ENCODE measurements around the gene CXXC4. TPM values are rescaled to one million over a fixed set of nuclear protein-coding genes. Genes with fewer than 3 reads are reported as not detected.
A peak's percentile ranks its signal among the peaks of the same experiment; 100 is the strongest.

Gene CXXC4
- total and polyA plus RNA-seq, 2 donors (not counting 1 experiment from before 2014, with no cell fraction given) = under 0.01 to 0.02 TPM

DNA sequence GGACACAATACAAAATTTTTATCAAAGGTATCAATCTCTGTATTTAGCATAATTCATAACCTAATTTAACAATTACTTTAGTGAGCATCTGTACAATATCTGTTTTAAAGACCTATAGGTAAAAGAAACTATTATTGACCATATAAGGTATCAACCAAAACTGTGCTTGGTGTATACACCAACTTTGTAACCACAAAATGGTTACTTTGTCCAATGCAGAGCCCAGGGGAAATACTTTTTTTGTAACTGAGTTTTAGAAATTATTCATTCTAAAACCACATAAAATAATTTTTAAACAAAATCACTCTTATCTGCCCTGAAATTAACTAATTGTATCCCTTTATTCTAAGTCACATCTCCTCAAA is 5.0 kb downstream of the CXXC4 start:
- TF ChIP-seq EZH2 (IDR thresholded peaks at IDR 0.05; ENCODE audit: low read length, missing control alignments) = no peak
- TF ChIP-seq, protein P1, sequence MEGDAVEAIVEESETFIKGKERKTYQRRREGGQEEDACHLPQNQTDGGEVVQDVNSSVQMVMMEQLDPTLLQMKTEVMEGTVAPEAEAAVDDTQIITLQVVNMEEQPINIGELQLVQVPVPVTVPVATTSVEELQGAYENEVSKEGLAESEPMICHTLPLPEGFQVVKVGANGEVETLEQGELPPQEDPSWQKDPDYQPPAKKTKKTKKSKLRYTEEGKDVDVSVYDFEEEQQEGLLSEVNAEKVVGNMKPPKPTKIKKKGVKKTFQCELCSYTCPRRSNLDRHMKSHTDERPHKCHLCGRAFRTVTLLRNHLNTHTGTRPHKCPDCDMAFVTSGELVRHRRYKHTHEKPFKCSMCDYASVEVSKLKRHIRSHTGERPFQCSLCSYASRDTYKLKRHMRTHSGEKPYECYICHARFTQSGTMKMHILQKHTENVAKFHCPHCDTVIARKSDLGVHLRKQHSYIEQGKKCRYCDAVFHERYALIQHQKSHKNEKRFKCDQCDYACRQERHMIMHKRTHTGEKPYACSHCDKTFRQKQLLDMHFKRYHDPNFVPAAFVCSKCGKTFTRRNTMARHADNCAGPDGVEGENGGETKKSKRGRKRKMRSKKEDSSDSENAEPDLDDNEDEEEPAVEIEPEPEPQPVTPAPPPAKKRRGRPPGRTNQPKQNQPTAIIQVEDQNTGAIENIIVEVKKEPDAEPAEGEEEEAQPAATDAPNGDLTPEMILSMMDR (conservative IDR thresholded peaks at IDR 0.05 in 1 of 2, IDR thresholded peaks at IDR 0.05 in 1 of 2; ENCODE audit: low read depth in 1 of 2, low read length in 2 of 2) = no peak
- Histone ChIP-seq H3K79me2 (ENCODE audit: control insufficient read depth, insufficient read depth, low read length) (no peaks in the 10 kb centered on the region), H3K4me3 (replicated peaks in 1 of 4; ENCODE audit: control extremely low read depth in 1 of 4, insufficient read depth in 1 of 4, low read depth in 3 of 4, low read length in 4 of 4) (no peak overlapping the region), H4K20me1 (ENCODE audit: control insufficient read depth, extremely low read depth, insufficient read depth, low read length) (no peaks in the 10 kb centered on the region), H3K27ac (ENCODE audit: insufficient read depth, low read length) (no peak overlapping the region), H3K4me1 (ENCODE audit: control insufficient read depth, extremely low read depth, insufficient read depth, low read length) (no peaks in the 10 kb centered on the region), H3K27me3 (ENCODE audit: control insufficient read depth, insufficient read depth, low read length) (no peaks in the 10 kb centered on the region), H3K9me3 (ENCODE audit: control insufficient read depth, insufficient read depth, low read depth, low read length) (no peaks in the 10 kb centered on the region), H3K4me2 (ENCODE audit: extremely low read depth, insufficient read depth, low read length) (no peak overlapping the region), H3K36me3 (ENCODE audit: control insufficient read depth, insufficient read depth, low read length) (no peaks in the 10 kb centered on the region), H3K9ac (ENCODE audit: insufficient read depth, low read length) (no peak overlapping the region), H2AFZ (ENCODE audit: low read length) (no peak overlapping the region)
- DNase-seq (ENCODE audit: low read depth in 2 of 2) = no peak

DNA sequence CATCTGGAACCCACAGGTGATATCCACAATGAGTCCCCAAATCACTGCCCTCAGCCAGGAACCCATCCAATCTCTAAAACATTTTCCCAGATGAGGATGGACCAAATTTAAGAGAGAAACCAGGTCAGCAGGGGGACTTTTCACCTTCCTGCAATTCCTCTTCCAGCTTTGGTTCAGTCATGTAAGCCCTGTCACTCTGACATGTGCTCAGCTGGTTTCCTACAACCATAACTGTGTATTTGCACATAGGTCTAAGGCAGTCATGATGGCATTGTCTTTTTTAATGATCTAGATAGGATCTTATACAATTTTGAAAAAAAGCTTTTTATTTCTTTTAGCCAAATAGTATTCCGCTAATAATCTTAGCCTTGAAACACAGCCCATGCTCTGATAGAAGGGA is 6.5 kb downstream of the CXXC4 start:
- Histone ChIP-seq H3K9ac (ENCODE audit: insufficient read depth, low read length) (no peak overlapping the region), H3K27ac (ENCODE audit: insufficient read depth, low read length) (no peak overlapping the region), H3K4me3 (replicated peaks in 1 of 4; ENCODE audit: control extremely low read depth in 1 of 4, insufficient read depth in 1 of 4, low read depth in 3 of 4, low read length in 4 of 4) (no peak overlapping the region), H2AFZ (ENCODE audit: low read length) (no peak overlapping the region), H3K79me2 (ENCODE audit: control insufficient read depth, insufficient read depth, low read length) (no peaks in the 10 kb centered on the region), H3K4me1 (ENCODE audit: control insufficient read depth, extremely low read depth, insufficient read depth, low read length) (no peaks in the 10 kb centered on the region), H4K20me1 (ENCODE audit: control insufficient read depth, extremely low read depth, insufficient read depth, low read length) (no peaks in the 10 kb centered on the region), H3K9me3 (ENCODE audit: control insufficient read depth, insufficient read depth, low read depth, low read length) (no peaks in the 10 kb centered on the region), H3K4me2 (ENCODE audit: extremely low read depth, insufficient read depth, low read length) (no peak overlapping the region), H3K27me3 (ENCODE audit: control insufficient read depth, insufficient read depth, low read length) (no peaks in the 10 kb centered on the region), H3K36me3 (ENCODE audit: control insufficient read depth, insufficient read depth, low read length) (no peaks in the 10 kb centered on the region)
- DNase-seq (ENCODE audit: low read depth in 2 of 2) = no peak
- TF ChIP-seq, protein P1 (conservative IDR thresholded peaks at IDR 0.05 in 1 of 2, IDR thresholded peaks at IDR 0.05 in 1 of 2; ENCODE audit: low read depth in 1 of 2, low read length in 2 of 2) = no peak
- no peak for TF ChIP-seq EZH2 (IDR thresholded peaks at IDR 0.05; ENCODE audit: low read length, missing control alignments)

DNA sequence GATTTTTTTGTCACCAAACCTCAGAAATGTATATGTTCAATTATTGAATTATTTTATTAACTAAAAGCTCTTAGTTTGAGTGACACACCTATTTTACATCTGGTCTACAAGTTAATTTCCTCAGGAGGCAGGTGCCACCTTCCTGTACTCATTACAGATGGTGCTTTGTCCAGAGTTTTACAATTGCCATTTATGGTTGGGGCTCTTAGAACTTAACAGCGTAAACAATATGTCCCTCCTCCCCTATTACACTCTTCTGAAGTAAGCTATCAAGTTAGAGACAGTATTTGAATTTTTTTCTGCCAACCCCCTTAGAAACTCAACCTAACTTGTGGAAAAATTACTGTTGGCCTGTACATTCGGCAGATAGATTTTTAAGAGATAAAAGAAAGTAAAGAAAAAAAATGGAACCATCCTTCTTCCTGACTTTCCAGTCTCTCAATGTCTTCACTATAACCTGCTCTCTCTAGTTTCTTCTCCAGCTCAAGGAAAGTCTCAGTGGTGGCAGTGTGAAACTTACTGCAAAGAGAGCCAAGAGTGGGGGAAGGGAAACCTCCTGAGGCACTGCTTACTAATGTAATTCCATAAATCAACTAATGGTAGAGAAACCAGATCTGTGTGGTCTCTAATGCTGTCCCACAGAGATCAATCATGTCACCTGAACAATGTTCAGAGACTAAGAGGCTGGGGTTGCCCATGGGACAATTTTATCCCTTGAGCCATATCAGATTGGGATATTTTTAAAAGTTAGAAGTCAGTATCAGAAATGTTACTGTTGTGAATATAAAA is 7.8 kb downstream of the CXXC4 start:
- TF ChIP-seq, protein P1 (conservative IDR thresholded peaks at IDR 0.05 in 1 of 2, IDR thresholded peaks at IDR 0.05 in 1 of 2; ENCODE audit: low read depth in 1 of 2, low read length in 2 of 2) = no peak
- no peak for TF ChIP-seq EZH2 (IDR thresholded peaks at IDR 0.05; ENCODE audit: low read length, missing control alignments)
- H3K9ac ChIP-seq (ENCODE audit: insufficient read depth, low read length) = no peak overlapping the region
- DNase-seq (ENCODE audit: low read depth in 2 of 2) = peak in 1 of 2 donors; percentile 12
- H3K27me3 ChIP-seq (ENCODE audit: control insufficient read depth, insufficient read depth, low read length) = no peaks in the 10 kb centered on the region
- no peak overlapping the region for H2AFZ ChIP-seq (ENCODE audit: low read length)
- H3K4me1 ChIP-seq (ENCODE audit: control insufficient read depth, extremely low read depth, insufficient read depth, low read length) = no peaks in the 10 kb centered on the region
- no peaks in the 10 kb centered on the region for H4K20me1 ChIP-seq (ENCODE audit: control insufficient read depth, extremely low read depth, insufficient read depth, low read length)
- no peaks in the 10 kb centered on the region for H3K9me3 ChIP-seq (ENCODE audit: control insufficient read depth, insufficient read depth, low read depth, low read length)
- H3K36me3 ChIP-seq (ENCODE audit: control insufficient read depth, insufficient read depth, low read length) = no peaks in the 10 kb centered on the region
- no peak overlapping the region for H3K27ac ChIP-seq (ENCODE audit: insufficient read depth, low read length)
- H3K79me2 ChIP-seq (ENCODE audit: control insufficient read depth, insufficient read depth, low read length) = no peaks in the 10 kb centered on the region
- no peak overlapping the region for H3K4me3 ChIP-seq (replicated peaks in 1 of 4; ENCODE audit: control extremely low read depth in 1 of 4, insufficient read depth in 1 of 4, low read depth in 3 of 4, low read length in 4 of 4)
- H3K4me2 ChIP-seq (ENCODE audit: extremely low read depth, insufficient read depth, low read length) = no peak overlapping the region

Data from fibroblast of lung (primary cell).